H9 (cell line): ENCODE measurements around the gene CCDC91. TPM values are rescaled to one million over a fixed set of nuclear protein-coding genes. Genes with fewer than 3 reads are reported as not detected.

Experiments
- DNase-seq: peaks from one replicate; pipeline ENCODE4 v3.0.0-alpha.2; 2017
- H2AFZ ChIP-seq: one replicate; pipeline ENCODE4 v1.6.1; 2013; ENCODE audit warnings: mild to moderate bottlenecking, low read length, control low read depth, moderate library complexity
- H2AK5ac ChIP-seq: 2 replicates; pipeline ENCODE4 v1.6.1; 2013; ENCODE audit warnings: low read length, control low read depth, mixed read lengths; ENCODE audit not compliant: insufficient read length
- H2BK120ac ChIP-seq: one replicate; pipeline ENCODE4 v1.6.1; 2013; ENCODE audit warnings: low read depth, mild to moderate bottlenecking, low read length, control low read depth, inconsistent platforms; ENCODE audit not compliant: poor library complexity, severe bottlenecking
- H2BK12ac ChIP-seq: 2 replicates; pipeline ENCODE4 v1.6.1; 2013; ENCODE audit warnings: low read length, control low read depth, mixed read lengths, low read depth; ENCODE audit not compliant: insufficient read length
- H2BK15ac ChIP-seq: 2 replicates; pipeline ENCODE4 v1.6.1; 2013; ENCODE audit warnings: low read depth, low read length, control low read depth
- H2BK20ac ChIP-seq: one replicate; pipeline ENCODE4 v1.6.1; 2013; ENCODE audit warnings: low read depth, mild to moderate bottlenecking, low read length, control low read depth, inconsistent platforms; ENCODE audit not compliant: poor library complexity, severe bottlenecking
- H2BK5ac ChIP-seq: 2 replicates; pipeline ENCODE4 v1.6.1; 2013; ENCODE audit warnings: low read length, control low read depth, mixed read lengths; ENCODE audit not compliant: insufficient read length
- H3K14ac ChIP-seq: 2 replicates; pipeline ENCODE4 v1.6.1; 2013; ENCODE audit warnings: low read length, control low read depth; ENCODE audit not compliant: insufficient read depth
- H3K18ac ChIP-seq: 2 replicates; pipeline ENCODE4 v1.6.1; 2013; ENCODE audit warnings: low read depth, mild to moderate bottlenecking, mixed read lengths, low read length, control low read depth; ENCODE audit not compliant: insufficient read length
- H3K23ac ChIP-seq: 2 replicates; pipeline ENCODE4 v1.6.1; 2013; ENCODE audit warnings: low read length, control low read depth, mixed read lengths, low read depth; ENCODE audit not compliant: insufficient read length
- H3K23me2 ChIP-seq: 2 replicates; pipeline ENCODE4 v1.6.1; 2013; ENCODE audit warnings: low read depth, mild to moderate bottlenecking, mixed read lengths, low read length, control low read depth; ENCODE audit not compliant: insufficient read length, poor library complexity, severe bottlenecking
- H3K27ac ChIP-seq: 2 replicates; pipeline ENCODE4 v1.5.1; 2013; ENCODE audit warnings: low read length, control low read depth, mixed read lengths, low read depth; ENCODE audit not compliant: insufficient read length
- H3K27me3 ChIP-seq: 2 replicates; pipeline ENCODE4 v1.6.1; 2013; ENCODE audit warnings: low read length, control low read depth, inconsistent platforms; ENCODE audit not compliant: insufficient read depth
- H3K4ac ChIP-seq: 2 replicates; pipeline ENCODE4 v1.6.1; 2013; ENCODE audit warnings: low read depth, mild to moderate bottlenecking, control low read depth, inconsistent platforms, low read length, moderate library complexity
- H3K4me1 ChIP-seq: 2 replicates; pipeline ENCODE4 v1.6.1; 2013; ENCODE audit warnings: low read length, control low read depth, inconsistent platforms; ENCODE audit not compliant: insufficient read depth
- H3K4me2 ChIP-seq: 2 replicates; pipeline ENCODE4 v1.6.1; 2013; ENCODE audit warnings: low read length, control low read depth, mixed read lengths; ENCODE audit not compliant: insufficient read length, insufficient read depth
- H3K56ac ChIP-seq: 2 replicates; pipeline ENCODE4 v1.6.1; 2013; ENCODE audit warnings: low read depth, mild to moderate bottlenecking, mixed read lengths, low read length, control low read depth; ENCODE audit not compliant: insufficient read length
- H3K79me1 ChIP-seq: 2 replicates; pipeline ENCODE4 v1.6.1; 2013; ENCODE audit warnings: low read depth, mild to moderate bottlenecking, moderate library complexity, low read length, control low read depth, inconsistent platforms; ENCODE audit not compliant: insufficient read depth, poor library complexity, severe bottlenecking
- H3K79me2 ChIP-seq: 2 replicates; pipeline ENCODE4 v1.6.1; 2013; ENCODE audit warnings: low read length, control low read depth, inconsistent platforms; ENCODE audit not compliant: insufficient read depth
- H3K9ac ChIP-seq: 2 replicates; pipeline ENCODE4 v1.6.1; 2013; ENCODE audit warnings: low read length, control low read depth, mixed read lengths; ENCODE audit not compliant: insufficient read length; ENCODE audit errors: extremely low read depth
- H3K9me3 ChIP-seq: one replicate; pipeline ENCODE4 v1.6.1; 2013; ENCODE audit warnings: low read depth, low read length, inconsistent platforms; ENCODE audit not compliant: control insufficient read depth
- H3T11ph ChIP-seq: one replicate; pipeline ENCODE4 v1.6.1; 2013; ENCODE audit warnings: mild to moderate bottlenecking, low read length, control low read depth, inconsistent platforms
- H4K20me1 ChIP-seq: one replicate; pipeline ENCODE4 v1.6.1; 2013; ENCODE audit not compliant: control insufficient read depth, insufficient read length, insufficient read depth
- H4K5ac ChIP-seq: 2 replicates; pipeline ENCODE4 v1.6.1; 2013; ENCODE audit warnings: low read depth, mild to moderate bottlenecking, mixed read lengths, low read length, control low read depth; ENCODE audit not compliant: insufficient read length
- H4K8ac ChIP-seq: replicated peaks from 2 replicates; pipeline ENCODE4 v1.6.1; 2013; ENCODE audit warnings: low read length, control low read depth, mixed read lengths, low read depth; ENCODE audit not compliant: insufficient read length
- H4K91ac ChIP-seq: 2 replicates; pipeline ENCODE4 v1.6.1; 2013; ENCODE audit warnings: low read depth, mild to moderate bottlenecking, moderate library complexity, mixed read lengths, low read length, control low read depth; ENCODE audit not compliant: insufficient read length
- H3K27ac Mint-ChIP-seq, 3 experiments: 2 replicates in 2 of 3; 3 replicates in 1 of 3; pipeline ENCODE4 v1.8.0; 2020 to 2021; ENCODE audit warnings: mixed read lengths in 3 of 3, mild to moderate bottlenecking in 1 of 3, moderate library complexity in 1 of 3
- H3K27me3 Mint-ChIP-seq: 2 replicates; pipeline ENCODE4 v1.8.0; 2021; ENCODE audit warnings: low read depth, mild to moderate bottlenecking, moderate library complexity, mixed read lengths
- H3K36me3 Mint-ChIP-seq, 3 experiments: 2 replicates in 2 of 3; 3 replicates in 1 of 3; pipeline ENCODE4 v1.8.0; 2020 to 2021; ENCODE audit warnings: low read depth in 3 of 3, mixed read lengths in 3 of 3; ENCODE audit not compliant: insufficient read depth in 1 of 3
- H3K4me1 Mint-ChIP-seq, 2 experiments: 2 replicates each; pipeline ENCODE4 v1.8.0; 2020; ENCODE audit warnings: mixed read lengths in 2 of 2
- H3K4me3 Mint-ChIP-seq, 2 experiments: 2 replicates in 1 of 2; 3 replicates in 1 of 2; pipeline ENCODE4 v1.8.0; 2020 to 2021; ENCODE audit warnings: mild to moderate bottlenecking in 2 of 2, mixed read lengths in 2 of 2, moderate library complexity in 1 of 2
- H3K9me3 Mint-ChIP-seq, 2 experiments: 2 replicates in 1 of 2; 3 replicates in 1 of 2; pipeline ENCODE4 v1.8.0; 2020; ENCODE audit warnings: mild to moderate bottlenecking in 2 of 2, mixed read lengths in 2 of 2, moderate library complexity in 1 of 2
- WGBS: extraction: QIAGEN DNeasy Blood & Tissue Kit; methylation state at CpG from one replicate; pipeline ENCODE4 v1.1.7; 2013; ENCODE audit warnings: missing lambda C conversion rate, low lambda C conversion rate, mixed read lengths; ENCODE audit not compliant: insufficient read length; ENCODE audit errors: extremely low coverage; 5-methylcytosine and 5-hydroxymethylcytosine counted together
- total RNA-seq: library from RNA; stranded (reverse); gene quantifications from 2 replicates; pipeline ENCODE4 v1.2.1, GENCODE V29; 2021
- TF ChIP-seq, protein P1 (sequence below): fragments of 200-600 bp; sonication (generic); conservative IDR thresholded peaks from 3 replicates; pipeline ENCODE4 v1.8.0; 2021; ENCODE audit warnings: antibody characterized with exemption, mild to moderate bottlenecking

The CCDC91 gene
- total RNA-seq, 1 experiment from 2014 or later: 22.7 TPM

DNA sequence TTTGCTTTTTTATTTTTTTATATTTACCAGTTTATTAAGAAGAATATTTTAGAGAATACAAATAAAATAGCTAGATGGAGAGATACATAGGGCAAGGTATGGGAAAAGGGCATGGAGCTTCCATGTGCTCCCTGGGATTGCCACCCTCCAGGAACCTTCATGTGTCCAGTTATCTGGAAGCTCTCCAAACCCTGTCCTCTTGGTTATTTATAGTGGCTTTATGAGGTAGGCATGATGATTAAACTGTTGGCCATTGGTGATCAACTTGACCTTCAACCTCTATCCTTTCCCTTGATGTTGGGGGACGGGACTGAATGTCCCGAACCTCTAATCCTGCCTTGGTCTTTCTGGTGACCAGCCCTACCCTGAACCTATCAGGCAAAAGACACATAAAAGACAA is 156.3 kb downstream of the CCDC91 start:
- Histone ChIP-seq H2BK20ac (no peak overlapping the region), H3K23me2 (no peaks in the 10 kb centered on the region), H3K79me2 (no peaks in the 10 kb centered on the region), H3K56ac (no peak overlapping the region), H2BK15ac (no peak overlapping the region), H2BK5ac (no peak overlapping the region), H4K8ac (no peak overlapping the region), H3K18ac (no peak overlapping the region), H3K14ac (no peak overlapping the region), H4K20me1 (no peaks in the 10 kb centered on the region), H3T11ph (no peak overlapping the region), H4K91ac (no peak overlapping the region), H2BK120ac (no peak overlapping the region), H3K27me3 (no peaks in the 10 kb centered on the region), H3K9me3 (no peaks in the 10 kb centered on the region), H3K4ac (no peak overlapping the region), H3K4me1 (no peaks in the 10 kb centered on the region), H4K5ac (no peak overlapping the region), H3K4me2 (no peak overlapping the region), H2BK12ac (no peak overlapping the region), H3K23ac (no peak overlapping the region), H2AFZ (no peak overlapping the region), H3K9ac (no peak overlapping the region), H2AK5ac (no peak overlapping the region), H3K79me1 (no peaks in the 10 kb centered on the region), H3K27ac (no peak overlapping the region)
- Mint-ChIP-seq H3K27ac (peak overlapping the region in 1 of 3 experiments; percentile 51; a peak in 1 of 7 replicates), H3K27me3 (no peaks in the 10 kb centered on the region), H3K36me3 (peaks cover 5 to 13% (median 7%) of the 10 kb centered on the region in 3 experiments), H3K4me1 (peaks cover 0 to 2% of the 10 kb centered on the region in 2 experiments; a peak in 1 of 4 replicates), H3K4me3 (no peak overlapping the region), H3K9me3 (peaks cover 0 to 2% of the 10 kb centered on the region in 2 experiments; a peak in 2 of 5 replicates)
- DNase-seq: no peak
- no CpG with 5 or more reads among the region's 2 CpGs for WGBS
- TF ChIP-seq, protein P1, sequence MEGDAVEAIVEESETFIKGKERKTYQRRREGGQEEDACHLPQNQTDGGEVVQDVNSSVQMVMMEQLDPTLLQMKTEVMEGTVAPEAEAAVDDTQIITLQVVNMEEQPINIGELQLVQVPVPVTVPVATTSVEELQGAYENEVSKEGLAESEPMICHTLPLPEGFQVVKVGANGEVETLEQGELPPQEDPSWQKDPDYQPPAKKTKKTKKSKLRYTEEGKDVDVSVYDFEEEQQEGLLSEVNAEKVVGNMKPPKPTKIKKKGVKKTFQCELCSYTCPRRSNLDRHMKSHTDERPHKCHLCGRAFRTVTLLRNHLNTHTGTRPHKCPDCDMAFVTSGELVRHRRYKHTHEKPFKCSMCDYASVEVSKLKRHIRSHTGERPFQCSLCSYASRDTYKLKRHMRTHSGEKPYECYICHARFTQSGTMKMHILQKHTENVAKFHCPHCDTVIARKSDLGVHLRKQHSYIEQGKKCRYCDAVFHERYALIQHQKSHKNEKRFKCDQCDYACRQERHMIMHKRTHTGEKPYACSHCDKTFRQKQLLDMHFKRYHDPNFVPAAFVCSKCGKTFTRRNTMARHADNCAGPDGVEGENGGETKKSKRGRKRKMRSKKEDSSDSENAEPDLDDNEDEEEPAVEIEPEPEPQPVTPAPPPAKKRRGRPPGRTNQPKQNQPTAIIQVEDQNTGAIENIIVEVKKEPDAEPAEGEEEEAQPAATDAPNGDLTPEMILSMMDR: no peak
